Measurements from ENCODE around the gene TTC32. TPM values are rescaled to one million over a fixed set of nuclear protein-coding genes. Genes with fewer than 3 reads are reported as not detected.

The TTC32 gene
- total RNA-seq, 1 experiment from 2014 or later: 9.9 TPM

- TF ChIP-seq ZMAT4 (CRISPR knock-in tag; IDR thresholded peaks at IDR 0.05) (no peak), ZNF232 (CRISPR knock-in tag; IDR thresholded peaks at IDR 0.05) (no peak), ZNF281 (CRISPR knock-in tag; IDR thresholded peaks at IDR 0.05) (no peak), AFF4 (CRISPR knock-in tag; IDR thresholded peaks at IDR 0.05; ENCODE audit: borderline replicate concordance) (no peak), IRF2 (CRISPR knock-in tag; IDR thresholded peaks at IDR 0.05; ENCODE audit: borderline replicate concordance, low read depth) (no peak), KAT7 (CRISPR knock-in tag; IDR thresholded peaks at IDR 0.05; ENCODE audit: borderline replicate concordance) (no peak), JAZF1 (CRISPR knock-in tag; IDR thresholded peaks at IDR 0.05) (no peak), NFYB (CRISPR knock-in tag; conservative IDR thresholded peaks at IDR 0.05; ENCODE audit: low read depth) (no peak), PRRX2 (CRISPR knock-in tag; IDR thresholded peaks at IDR 0.05) (no peak), ZNF317 (CRISPR knock-in tag; IDR thresholded peaks at IDR 0.05; ENCODE audit: borderline replicate concordance, low read depth) (no peak), ZNF219 (CRISPR knock-in tag; IDR thresholded peaks at IDR 0.05; ENCODE audit: borderline replicate concordance) (no peak)
- TF ChIP-seq, protein P1, sequence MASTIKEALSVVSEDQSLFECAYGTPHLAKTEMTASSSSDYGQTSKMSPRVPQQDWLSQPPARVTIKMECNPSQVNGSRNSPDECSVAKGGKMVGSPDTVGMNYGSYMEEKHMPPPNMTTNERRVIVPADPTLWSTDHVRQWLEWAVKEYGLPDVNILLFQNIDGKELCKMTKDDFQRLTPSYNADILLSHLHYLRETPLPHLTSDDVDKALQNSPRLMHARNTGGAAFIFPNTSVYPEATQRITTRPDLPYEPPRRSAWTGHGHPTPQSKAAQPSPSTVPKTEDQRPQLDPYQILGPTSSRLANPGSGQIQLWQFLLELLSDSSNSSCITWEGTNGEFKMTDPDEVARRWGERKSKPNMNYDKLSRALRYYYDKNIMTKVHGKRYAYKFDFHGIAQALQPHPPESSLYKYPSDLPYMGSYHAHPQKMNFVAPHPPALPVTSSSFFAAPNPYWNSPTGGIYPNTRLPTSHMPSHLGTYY (CRISPR knock-in tag; IDR thresholded peaks at IDR 0.05): no peak
- TF ChIP-seq, protein P2, sequence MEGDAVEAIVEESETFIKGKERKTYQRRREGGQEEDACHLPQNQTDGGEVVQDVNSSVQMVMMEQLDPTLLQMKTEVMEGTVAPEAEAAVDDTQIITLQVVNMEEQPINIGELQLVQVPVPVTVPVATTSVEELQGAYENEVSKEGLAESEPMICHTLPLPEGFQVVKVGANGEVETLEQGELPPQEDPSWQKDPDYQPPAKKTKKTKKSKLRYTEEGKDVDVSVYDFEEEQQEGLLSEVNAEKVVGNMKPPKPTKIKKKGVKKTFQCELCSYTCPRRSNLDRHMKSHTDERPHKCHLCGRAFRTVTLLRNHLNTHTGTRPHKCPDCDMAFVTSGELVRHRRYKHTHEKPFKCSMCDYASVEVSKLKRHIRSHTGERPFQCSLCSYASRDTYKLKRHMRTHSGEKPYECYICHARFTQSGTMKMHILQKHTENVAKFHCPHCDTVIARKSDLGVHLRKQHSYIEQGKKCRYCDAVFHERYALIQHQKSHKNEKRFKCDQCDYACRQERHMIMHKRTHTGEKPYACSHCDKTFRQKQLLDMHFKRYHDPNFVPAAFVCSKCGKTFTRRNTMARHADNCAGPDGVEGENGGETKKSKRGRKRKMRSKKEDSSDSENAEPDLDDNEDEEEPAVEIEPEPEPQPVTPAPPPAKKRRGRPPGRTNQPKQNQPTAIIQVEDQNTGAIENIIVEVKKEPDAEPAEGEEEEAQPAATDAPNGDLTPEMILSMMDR (IDR thresholded peaks at IDR 0.05): no peak
- TF ChIP-seq, protein P3, sequence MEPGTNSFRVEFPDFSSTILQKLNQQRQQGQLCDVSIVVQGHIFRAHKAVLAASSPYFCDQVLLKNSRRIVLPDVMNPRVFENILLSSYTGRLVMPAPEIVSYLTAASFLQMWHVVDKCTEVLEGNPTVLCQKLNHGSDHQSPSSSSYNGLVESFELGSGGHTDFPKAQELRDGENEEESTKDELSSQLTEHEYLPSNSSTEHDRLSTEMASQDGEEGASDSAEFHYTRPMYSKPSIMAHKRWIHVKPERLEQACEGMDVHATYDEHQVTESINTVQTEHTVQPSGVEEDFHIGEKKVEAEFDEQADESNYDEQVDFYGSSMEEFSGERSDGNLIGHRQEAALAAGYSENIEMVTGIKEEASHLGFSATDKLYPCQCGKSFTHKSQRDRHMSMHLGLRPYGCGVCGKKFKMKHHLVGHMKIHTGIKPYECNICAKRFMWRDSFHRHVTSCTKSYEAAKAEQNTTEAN (CRISPR knock-in tag; IDR thresholded peaks at IDR 0.05): no peak
- TF ChIP-seq, protein P4, sequence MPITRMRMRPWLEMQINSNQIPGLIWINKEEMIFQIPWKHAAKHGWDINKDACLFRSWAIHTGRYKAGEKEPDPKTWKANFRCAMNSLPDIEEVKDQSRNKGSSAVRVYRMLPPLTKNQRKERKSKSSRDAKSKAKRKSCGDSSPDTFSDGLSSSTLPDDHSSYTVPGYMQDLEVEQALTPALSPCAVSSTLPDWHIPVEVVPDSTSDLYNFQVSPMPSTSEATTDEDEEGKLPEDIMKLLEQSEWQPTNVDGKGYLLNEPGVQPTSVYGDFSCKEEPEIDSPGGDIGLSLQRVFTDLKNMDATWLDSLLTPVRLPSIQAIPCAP (CRISPR knock-in tag; IDR thresholded peaks at IDR 0.05): no peak
- DNase-seq (ENCODE audit: low spot score) (no peak), ATAC-seq (no peak)
- Mint-ChIP-seq H3K4me1 (no peaks in the 10 kb centered on the region), H3K27ac (no peak overlapping the region), H3K27me3 (ENCODE audit: low read depth) (peaks cover 2% of the 10 kb centered on the region), H3K9me3 (no peaks in the 10 kb centered on the region), H3K36me3 (no peaks in the 10 kb centered on the region), H3K4me3 (no peak overlapping the region)
- ChIA-PET POLR2A (no interaction called here), CTCF (no interaction called here)
These were observed 17.6 kb downstream of the TTC32 start for GRCh38 chr2:19883971-19884720.
